HCT116 (cell line): Measurements from ENCODE around the gene ZNF438. TPM values are rescaled to one million over a fixed set of nuclear protein-coding genes. Genes with fewer than 3 reads are reported as not detected.

Experiments used
- ATAC-seq: fragments of 200-7000 bp; cut with Tn5 transposase; 2 replicates; pipeline ENCODE4 v1.9.1; 2020; ENCODE audit warnings: mild to moderate bottlenecking, moderate library complexity
- BruUV-seq: library from RNA; stranded (reverse); fragments of 400-500 nt; replicated peaks from 2 replicates; lab custom pipeline; 2021; lab: Mats Ljungman, UMichigan
- CTCF ChIA-PET: fragments of 300-600 bp; sonication (Branson Sonifier 250); formaldehyde crosslinking; loops from one replicate; lab custom pipeline; 2021; ENCODE audit warnings: antibody characterized with exemption; lab: Charles Lee
- POLR2A ChIA-PET: fragments of 300-600, 350-600 bp; sonication (Branson Sonifier 250); formaldehyde crosslinking; loops from one replicate; lab custom pipeline; 2021; ENCODE audit warnings: antibody characterized with exemption; lab: Charles Lee
- RAD21 ChIA-PET, 2 experiments: fragments of 300-600 bp; sonication (Branson Sonifier 250); formaldehyde crosslinking; loops; one replicate each; lab custom pipeline; 2023; ENCODE audit warnings: low total read pairs in 2 of 2; ENCODE audit not compliant: uncharacterized antibody in 2 of 2, unreplicated experiment in 2 of 2, low non-redundant PET in 1 of 2; lab: Charles Lee
- DNase-seq: peaks from one replicate; pipeline ENCODE4 v3.0.0-alpha.2; 2010; ENCODE audit warnings: low read depth, low spot score
- H2AFZ ChIP-seq: fragments of 200-600 bp; shearing (Covaris generic), sonication (generic); 2 replicates; pipeline ENCODE4 v1.6.1; 2017; ENCODE audit warnings: low read depth, mixed run types, mixed read lengths, antibody characterized with exemption, low read length; ENCODE audit not compliant: poor library complexity, severe bottlenecking
- H3K27ac ChIP-seq: 2 replicates; pipeline ENCODE4 v1.5.1; 2012; ENCODE audit warnings: low read depth, low read length
- H3K27me3 ChIP-seq: fragments of 200-600 bp; sonication (generic); 2 replicates; pipeline ENCODE4 v1.6.1; 2016; ENCODE audit warnings: mixed run types, low read length, mixed read lengths; ENCODE audit not compliant: insufficient read depth
- H3K36me3 ChIP-seq, 2 experiments: fragments of 200-500 bp in 1 of 2; fragments of 200-600 bp in 1 of 2; sonication (Bioruptor generic) in 1 of 2; sonication (generic) in 1 of 2; 2 replicates each; pipeline versions ENCODE4 v1.5.1 to v1.6.1; 2014 to 2016; ENCODE audit warnings: low read length in 2 of 2, inconsistent platforms in 1 of 2, mixed read lengths in 1 of 2, mixed run types in 1 of 2; ENCODE audit not compliant: insufficient read depth in 2 of 2, control insufficient read depth in 1 of 2
- H3K4me1 ChIP-seq, 2 experiments: fragments of 200-600 bp in 1 of 2; sonication (generic) in 1 of 2; 2 replicates each; pipeline versions ENCODE4 v1.5.1 to v1.6.1; 2012 to 2017; ENCODE audit warnings: low read length in 2 of 2, inconsistent platforms in 1 of 2, mild to moderate bottlenecking in 1 of 2, mixed read lengths in 1 of 2, mixed run types in 1 of 2, moderate library complexity in 1 of 2; ENCODE audit not compliant: insufficient read depth in 2 of 2, control insufficient read depth in 1 of 2
- H3K4me2 ChIP-seq: fragments of 200-600 bp; sonication (generic); 2 replicates; pipeline ENCODE4 v1.6.1; 2017; ENCODE audit warnings: mixed run types, low read length, mixed read lengths
- H3K4me3 ChIP-seq, 2 experiments: fragments of 200-600 bp in 1 of 2; sonication (generic) in 1 of 2; replicated peaks in 1 of 2; 2 replicates each; pipeline ENCODE4 v1.5.1; 2011 to 2016; ENCODE audit warnings: low read length in 2 of 2, control low read depth in 1 of 2, low read depth in 1 of 2, mild to moderate bottlenecking in 1 of 2, mixed read lengths in 1 of 2, mixed run types in 1 of 2
- H3K79me2 ChIP-seq: fragments of 200-600 bp; sonication (generic); 2 replicates; pipeline ENCODE4 v1.6.1; 2017; ENCODE audit warnings: mild to moderate bottlenecking, mixed run types, low read length, moderate library complexity, mixed read lengths; ENCODE audit not compliant: insufficient read depth
- H3K9ac ChIP-seq: fragments of 200-600 bp; sonication (generic); 2 replicates; pipeline ENCODE4 v1.6.1; 2016; ENCODE audit warnings: low read length, mixed read lengths
- H3K9me2 ChIP-seq: fragments of 200-600 bp; sonication (generic), shearing (Covaris generic); 2 replicates; pipeline ENCODE4 v1.6.1; 2017; ENCODE audit warnings: mixed run types, mild to moderate bottlenecking, moderate library complexity; ENCODE audit not compliant: insufficient read depth
- H3K9me3 ChIP-seq, 2 experiments: fragments of 200-500 bp in 1 of 2; fragments of 200-600 bp in 1 of 2; sonication (Bioruptor generic) in 1 of 2; sonication (generic) in 1 of 2; 2 replicates each; pipeline ENCODE4 v1.6.1; 2014 to 2017; ENCODE audit warnings: low read length in 2 of 2, mixed read lengths in 2 of 2, inconsistent platforms in 1 of 2, low read depth in 1 of 2, mild to moderate bottlenecking in 1 of 2, mixed run types in 1 of 2, moderate library complexity in 1 of 2; ENCODE audit not compliant: control insufficient read depth in 1 of 2, insufficient read depth in 1 of 2
- H4K20me1 ChIP-seq: fragments of 200-600 bp; sonication (generic), shearing (Covaris generic); 2 replicates; pipeline ENCODE4 v1.6.1; 2017; ENCODE audit warnings: mixed run types, mild to moderate bottlenecking, moderate library complexity; ENCODE audit not compliant: insufficient read depth
- CBX3 ChIP-seq: IDR thresholded peaks from 2 replicates; pipeline ENCODE4 v1.6.1; 2012; ENCODE audit warnings: low read depth
- CEBPB ChIP-seq: IDR thresholded peaks from 2 replicates; pipeline ENCODE4 v1.6.1; 2012; ENCODE audit warnings: low read depth
- EGR1 ChIP-seq: IDR thresholded peaks from 2 replicates; pipeline ENCODE4 v1.6.1; 2012; ENCODE audit warnings: low read depth
- ELF1 ChIP-seq: IDR thresholded peaks from 2 replicates; pipeline ENCODE4 v1.6.1; 2012; ENCODE audit warnings: low read depth, borderline replicate concordance
- EZH2 ChIP-seq: fragments of 200-600 bp; sonication (generic); IDR thresholded peaks from 2 replicates; pipeline ENCODE4 v1.6.1; 2017; ENCODE audit warnings: antibody characterized with exemption, mixed run types
- EZH2phosphoT487 ChIP-seq: fragments of 200-600 bp; IDR thresholded peaks from 2 replicates; pipeline ENCODE4 v1.6.1; 2018; ENCODE audit warnings: antibody characterized with exemption, borderline replicate concordance
- FOSL1 ChIP-seq: IDR thresholded peaks from 2 replicates; pipeline ENCODE4 v1.6.1; 2012; ENCODE audit warnings: low read depth
- JUND ChIP-seq: IDR thresholded peaks from 2 replicates; pipeline ENCODE4 v1.6.1; 2012
- POLR2A ChIP-seq: IDR thresholded peaks from 2 replicates; pipeline ENCODE4 v1.7.0; 2011; ENCODE audit warnings: borderline replicate concordance; ENCODE audit not compliant: insufficient read depth, insufficient read length; ENCODE audit errors: extremely low read depth
- POLR2AphosphoS5 ChIP-seq: IDR thresholded peaks from 2 replicates; pipeline ENCODE4 v1.6.1; 2011; ENCODE audit warnings: mild to moderate bottlenecking, low read depth, low read length, moderate library complexity
- RAD21 ChIP-seq: IDR thresholded peaks from 2 replicates; pipeline ENCODE4 v1.6.1; 2012; ENCODE audit warnings: low read depth, mild to moderate bottlenecking
- SP1 ChIP-seq: IDR thresholded peaks from 2 replicates; pipeline ENCODE4 v1.6.1; 2012; ENCODE audit warnings: low read depth
- SRF ChIP-seq: IDR thresholded peaks from 2 replicates; pipeline ENCODE4 v1.6.1; 2012; ENCODE audit warnings: low read depth
- YY1 ChIP-seq: IDR thresholded peaks from 2 replicates; pipeline ENCODE4 v1.6.1; 2011; ENCODE audit warnings: low read length, low read depth, moderate library complexity, mild to moderate bottlenecking; ENCODE audit not compliant: insufficient replicate concordance; ENCODE audit errors: extremely low read depth
- intact Hi-C: fragments of 100-400 bp; cut with micrococcal nuclease; formaldehyde crosslinking; loops from 2 replicates; pipeline ENCODE4 v1.10.0; 2022
- total RNA-seq: library from RNA; stranded (reverse); gene quantifications from one replicate; pipeline ENCODE4 v1.2.1, GENCODE V29; 2021; ENCODE audit not compliant: unreplicated experiment
- TF ChIP-seq, protein P1 (sequence below), 3 experiments: fragments of 200-600 bp in 1 of 3; sonication (generic) in 1 of 3; IDR thresholded peaks in 2 of 3; conservative IDR thresholded peaks in 1 of 3; 2 replicates each; pipeline ENCODE4 v1.5.1; 2012 to 2017; ENCODE audit warnings: low read depth in 2 of 3, low read length in 2 of 3, antibody characterized with exemption in 1 of 3, borderline replicate concordance in 1 of 3, control low read depth in 1 of 3, mild to moderate bottlenecking in 1 of 3, mixed read lengths in 1 of 3, mixed run types in 1 of 3, moderate library complexity in 1 of 3; ENCODE audit not compliant: insufficient read depth in 1 of 3
- TF ChIP-seq, protein P2 (sequence below): IDR thresholded peaks from 2 replicates; pipeline ENCODE4 v1.6.1; 2011; ENCODE audit warnings: mild to moderate bottlenecking, low read length, moderate library complexity; ENCODE audit not compliant: insufficient replicate concordance; ENCODE audit errors: extremely low read depth
- TF ChIP-seq, protein P3 (sequence below): IDR thresholded peaks from 2 replicates; pipeline ENCODE4 v1.6.1; 2012

The ZNF438 gene
- total RNA-seq, 1 experiment from 2014 or later: 3.3 TPM

DNA sequence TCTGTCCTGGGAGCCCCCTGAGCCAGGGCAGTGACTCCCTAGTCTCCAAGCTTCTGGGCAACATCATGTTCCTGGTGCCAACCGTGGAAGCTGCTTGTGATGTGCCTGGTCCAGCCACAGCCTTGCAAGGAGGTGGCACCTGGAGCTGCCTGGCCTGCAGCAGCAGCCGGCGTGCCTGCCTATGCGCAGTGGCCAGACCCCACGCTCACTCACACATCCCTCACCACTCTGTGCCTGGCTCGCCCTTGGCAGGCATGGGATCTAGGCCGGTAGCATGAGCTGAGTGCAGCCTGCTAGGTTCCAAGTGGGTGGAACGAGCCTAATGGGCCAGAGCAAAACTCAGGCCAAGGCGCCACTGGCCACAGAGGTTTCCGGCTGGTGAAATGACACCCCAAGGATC is 184.0 kb downstream of the ZNF438 start (continued):
- TF ChIP-seq, protein P1, sequence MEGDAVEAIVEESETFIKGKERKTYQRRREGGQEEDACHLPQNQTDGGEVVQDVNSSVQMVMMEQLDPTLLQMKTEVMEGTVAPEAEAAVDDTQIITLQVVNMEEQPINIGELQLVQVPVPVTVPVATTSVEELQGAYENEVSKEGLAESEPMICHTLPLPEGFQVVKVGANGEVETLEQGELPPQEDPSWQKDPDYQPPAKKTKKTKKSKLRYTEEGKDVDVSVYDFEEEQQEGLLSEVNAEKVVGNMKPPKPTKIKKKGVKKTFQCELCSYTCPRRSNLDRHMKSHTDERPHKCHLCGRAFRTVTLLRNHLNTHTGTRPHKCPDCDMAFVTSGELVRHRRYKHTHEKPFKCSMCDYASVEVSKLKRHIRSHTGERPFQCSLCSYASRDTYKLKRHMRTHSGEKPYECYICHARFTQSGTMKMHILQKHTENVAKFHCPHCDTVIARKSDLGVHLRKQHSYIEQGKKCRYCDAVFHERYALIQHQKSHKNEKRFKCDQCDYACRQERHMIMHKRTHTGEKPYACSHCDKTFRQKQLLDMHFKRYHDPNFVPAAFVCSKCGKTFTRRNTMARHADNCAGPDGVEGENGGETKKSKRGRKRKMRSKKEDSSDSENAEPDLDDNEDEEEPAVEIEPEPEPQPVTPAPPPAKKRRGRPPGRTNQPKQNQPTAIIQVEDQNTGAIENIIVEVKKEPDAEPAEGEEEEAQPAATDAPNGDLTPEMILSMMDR (IDR thresholded peaks at IDR 0.05 in 2 of 3, conservative IDR thresholded peaks at IDR 0.05 in 1 of 3; ENCODE audit: borderline replicate concordance in 1 of 3, insufficient read depth in 1 of 3, low read depth in 2 of 3, low read length in 2 of 3): no peak
- no peak for TF ChIP-seq EGR1
- TF ChIP-seq EZH2phosphoT487: no peak
- no peak for TF ChIP-seq EZH2
- TF ChIP-seq CBX3: no peak
- no peak for TF ChIP-seq SP1
- TF ChIP-seq FOSL1: no peak

DNA sequence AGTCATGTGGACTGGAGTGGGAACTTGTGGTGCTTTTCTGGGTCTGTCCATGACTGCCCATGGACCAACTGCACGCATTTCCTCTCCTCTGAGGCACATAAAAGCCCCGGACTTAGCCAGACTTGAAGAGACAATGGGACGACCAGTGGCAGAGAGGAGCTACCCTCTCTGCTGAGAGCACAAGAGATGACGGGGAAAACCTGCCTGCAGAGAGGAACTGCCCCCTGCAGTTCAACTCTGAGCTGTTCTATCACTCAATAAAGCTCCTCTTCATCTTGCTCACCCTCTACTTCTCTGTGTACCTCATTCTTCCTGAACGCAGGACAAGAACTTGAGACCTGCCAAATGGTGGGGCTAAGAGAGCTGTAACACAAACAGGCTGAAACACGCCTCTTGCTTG is 184.5 kb downstream of the ZNF438 start:
- Histone ChIP-seq H3K27me3 (no peaks in the 10 kb centered on the region), H3K9me3 (no peaks in the 10 kb centered on the region), H3K4me3 (no peak overlapping the region), H3K9ac (no peak overlapping the region), H3K79me2 (no peaks in the 10 kb centered on the region), H3K4me1 (no peaks in the 10 kb centered on the region), H4K20me1 (no peaks in the 10 kb centered on the region), H3K27ac (no peak overlapping the region), H3K4me2 (no peak overlapping the region), H2AFZ (no peak overlapping the region), H3K9me2 (no peaks in the 10 kb centered on the region), H3K36me3 (no peaks in the 10 kb centered on the region)
- no TSS peak for BruUV-seq
- DNase-seq (no peak), ATAC-seq (no peak)
- POLR2A ChIA-PET: no interaction called here
- RAD21 ChIA-PET: no interaction called here
- CTCF ChIA-PET: no interaction called here
- intact Hi-C loops: no loop called here
- TF ChIP-seq EZH2phosphoT487 (no peak), YY1 (no peak), EGR1 (no peak), EZH2 (no peak), JUND (no peak), SP1 (no peak), CEBPB (no peak), CBX3 (no peak), POLR2A (no peak), RAD21 (no peak), ELF1 (no peak), SRF (no peak), POLR2AphosphoS5 (no peak)
- TF ChIP-seq, protein P2, sequence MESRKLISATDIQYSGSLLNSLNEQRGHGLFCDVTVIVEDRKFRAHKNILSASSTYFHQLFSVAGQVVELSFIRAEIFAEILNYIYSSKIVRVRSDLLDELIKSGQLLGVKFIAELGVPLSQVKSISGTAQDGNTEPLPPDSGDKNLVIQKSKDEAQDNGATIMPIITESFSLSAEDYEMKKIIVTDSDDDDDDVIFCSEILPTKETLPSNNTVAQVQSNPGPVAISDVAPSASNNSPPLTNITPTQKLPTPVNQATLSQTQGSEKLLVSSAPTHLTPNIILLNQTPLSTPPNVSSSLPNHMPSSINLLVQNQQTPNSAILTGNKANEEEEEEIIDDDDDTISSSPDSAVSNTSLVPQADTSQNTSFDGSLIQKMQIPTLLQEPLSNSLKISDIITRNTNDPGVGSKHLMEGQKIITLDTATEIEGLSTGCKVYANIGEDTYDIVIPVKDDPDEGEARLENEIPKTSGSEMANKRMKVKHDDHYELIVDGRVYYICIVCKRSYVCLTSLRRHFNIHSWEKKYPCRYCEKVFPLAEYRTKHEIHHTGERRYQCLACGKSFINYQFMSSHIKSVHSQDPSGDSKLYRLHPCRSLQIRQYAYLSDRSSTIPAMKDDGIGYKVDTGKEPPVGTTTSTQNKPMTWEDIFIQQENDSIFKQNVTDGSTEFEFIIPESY: no peak
- TF ChIP-seq, protein P3, sequence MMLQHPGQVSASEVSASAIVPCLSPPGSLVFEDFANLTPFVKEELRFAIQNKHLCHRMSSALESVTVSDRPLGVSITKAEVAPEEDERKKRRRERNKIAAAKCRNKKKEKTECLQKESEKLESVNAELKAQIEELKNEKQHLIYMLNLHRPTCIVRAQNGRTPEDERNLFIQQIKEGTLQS: no peak
